Lung (tissue), 12 donors: ENCODE results near the gene SHCBP1L. TPM values are rescaled to one million over a fixed set of nuclear protein-coding genes. Genes with fewer than 3 reads are reported as not detected.

Experiments used
- ATAC-seq: fragments of 200-7000 bp; cut with Tn5 transposase; one replicate; pipeline ENCODE4 v1.9.1; 2020; ENCODE audit warnings: moderate number of reproducible peaks; ENCODE audit not compliant: insufficient read depth, low FRiP score
- DNase-seq, 3 donors: peaks; one replicate each; pipeline ENCODE4 v3.0.0-alpha.2; 2013 to 2017
- H3K27ac ChIP-seq, 2 donors: one replicate each; pipeline ENCODE4 v1.5.1; 2013; ENCODE audit warnings: mild to moderate bottlenecking in 2 of 2, moderate library complexity in 2 of 2, control low read depth in 1 of 2, inconsistent platforms in 1 of 2, low read depth in 1 of 2, low read length in 1 of 2
- H3K27me3 ChIP-seq, 3 donors: one replicate each; pipeline ENCODE4 v1.5.1; 2013; ENCODE audit warnings: low read length in 2 of 3; ENCODE audit not compliant: control insufficient read depth in 3 of 3, insufficient read depth in 3 of 3
- H3K36me3 ChIP-seq, 4 donors: one replicate each; pipeline ENCODE4 v1.5.1; 2013; ENCODE audit warnings: low read length in 4 of 4, mild to moderate bottlenecking in 1 of 4, moderate library complexity in 1 of 4; ENCODE audit not compliant: control insufficient read depth in 4 of 4, insufficient read depth in 4 of 4
- H3K4me1 ChIP-seq, 5 donors: one replicate each; pipeline ENCODE4 v1.5.1; 2013; ENCODE audit warnings: low read length in 5 of 5, mild to moderate bottlenecking in 2 of 5, moderate library complexity in 1 of 5; ENCODE audit not compliant: control insufficient read depth in 5 of 5, insufficient read depth in 5 of 5
- H3K4me3 ChIP-seq: one replicate; pipeline ENCODE4 v1.5.1; 2013; ENCODE audit warnings: mild to moderate bottlenecking, control low read depth, moderate library complexity
- H3K9ac ChIP-seq, 2 donors: one replicate each; pipeline ENCODE4 v1.5.1; 2013; ENCODE audit warnings: low read length in 2 of 2, control low read depth in 1 of 2; ENCODE audit not compliant: insufficient read depth in 1 of 2
- H3K9me3 ChIP-seq, 4 donors: one replicate each; pipeline ENCODE4 v1.5.1; 2013; ENCODE audit warnings: low read length in 3 of 4, mild to moderate bottlenecking in 1 of 4, moderate library complexity in 1 of 4; ENCODE audit not compliant: control insufficient read depth in 4 of 4, insufficient read depth in 3 of 4
- WGBS, 2 donors: extraction: QIAGEN DNeasy Blood & Tissue Kit; methylation state at CpG; one replicate each; pipeline ENCODE4 v1.1.7; 2013; 5-methylcytosine and 5-hydroxymethylcytosine counted together
- polyA plus RNA-seq, 2 donors: library from polyadenylated mRNA; stranded (reverse); fragments of 200-250 nt; gene quantifications; one replicate each; pipeline ENCODE4 v1.2.1, GENCODE V29; 2013
- total RNA-seq, 2 donors: library from RNA; depleted of rRNA in 1 of 2; stranded (reverse); fragments of >200 nt in 1 of 2; gene quantifications; one replicate each; pipeline ENCODE4 v1.2.1, GENCODE V29; 2014 to 2021
- TF ChIP-seq, protein P1 (sequence below): IDR thresholded peaks from 2 replicates; pipeline ENCODE4 v1.5.1; 2012; ENCODE audit warnings: mild to moderate bottlenecking; ENCODE audit errors: control extremely low read depth, extremely low read depth
- donor health status: control.
- donor health status: control.
- donor health status: Bipolar disorder and iron deficiency.
- donor health status: healthy.
- donor health status: DM: yes; HTN: yes; CAD: no.

Gene SHCBP1L
- total and polyA plus RNA-seq, 4 donors = not detected

DNA sequence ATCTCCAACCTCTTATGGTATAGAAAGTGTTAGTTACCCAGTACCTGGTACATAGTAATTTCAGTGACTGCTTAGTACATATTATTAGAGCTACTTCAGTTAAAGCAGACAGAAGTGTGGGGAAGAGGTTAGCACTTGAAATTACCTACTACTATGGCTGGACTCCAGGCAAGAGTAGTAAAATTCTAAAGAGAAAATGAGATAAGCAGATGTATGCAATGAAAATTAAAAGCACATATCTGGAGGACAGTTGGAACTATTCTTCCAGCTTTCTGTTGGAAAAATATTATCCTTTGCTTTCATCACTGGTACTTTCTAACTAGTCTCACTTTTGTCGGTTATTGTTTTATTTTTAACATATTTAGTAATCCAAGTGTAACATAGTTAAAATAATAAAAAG, 90.1 kb downstream of the SHCBP1L start:
- Histone ChIP-seq H3K27me3 (no peaks in the 10 kb centered on the region), H3K4me1 (no peaks in the 10 kb centered on the region), H3K9ac (no peak overlapping the region), H3K36me3 (peaks cover 26 to 76% (median 52%) of the 10 kb centered on the region in 4 donors), H3K4me3 (no peak overlapping the region), H3K9me3 (no peaks in the 10 kb centered on the region), H3K27ac (no peak overlapping the region)
- no peak for DNase-seq
- TF ChIP-seq, protein P1, sequence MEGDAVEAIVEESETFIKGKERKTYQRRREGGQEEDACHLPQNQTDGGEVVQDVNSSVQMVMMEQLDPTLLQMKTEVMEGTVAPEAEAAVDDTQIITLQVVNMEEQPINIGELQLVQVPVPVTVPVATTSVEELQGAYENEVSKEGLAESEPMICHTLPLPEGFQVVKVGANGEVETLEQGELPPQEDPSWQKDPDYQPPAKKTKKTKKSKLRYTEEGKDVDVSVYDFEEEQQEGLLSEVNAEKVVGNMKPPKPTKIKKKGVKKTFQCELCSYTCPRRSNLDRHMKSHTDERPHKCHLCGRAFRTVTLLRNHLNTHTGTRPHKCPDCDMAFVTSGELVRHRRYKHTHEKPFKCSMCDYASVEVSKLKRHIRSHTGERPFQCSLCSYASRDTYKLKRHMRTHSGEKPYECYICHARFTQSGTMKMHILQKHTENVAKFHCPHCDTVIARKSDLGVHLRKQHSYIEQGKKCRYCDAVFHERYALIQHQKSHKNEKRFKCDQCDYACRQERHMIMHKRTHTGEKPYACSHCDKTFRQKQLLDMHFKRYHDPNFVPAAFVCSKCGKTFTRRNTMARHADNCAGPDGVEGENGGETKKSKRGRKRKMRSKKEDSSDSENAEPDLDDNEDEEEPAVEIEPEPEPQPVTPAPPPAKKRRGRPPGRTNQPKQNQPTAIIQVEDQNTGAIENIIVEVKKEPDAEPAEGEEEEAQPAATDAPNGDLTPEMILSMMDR = no peak
- ATAC-seq = no peak
- 95 to 100% methylated on average over 1 of the region's 1 CpG for WGBS, 2 donors

DNA sequence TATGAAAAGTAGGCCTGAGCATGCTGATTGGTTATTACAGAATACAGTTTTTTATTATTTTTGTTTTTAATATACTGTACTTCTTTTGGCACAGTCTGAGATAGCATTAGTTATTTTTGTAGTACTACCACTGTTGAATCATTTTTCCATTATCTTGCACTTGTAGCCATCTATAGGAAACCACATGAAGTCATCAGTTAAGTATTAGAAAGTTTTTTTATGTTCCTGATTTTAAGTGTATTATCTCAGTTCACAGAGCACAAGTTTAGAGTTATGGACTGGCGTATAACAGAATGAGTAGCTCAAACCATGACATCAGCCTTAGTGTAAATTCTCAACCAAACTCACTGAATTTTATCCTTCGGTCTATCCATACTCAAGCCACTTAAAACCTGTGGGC, 91.0 kb downstream of the SHCBP1L start:
- Histone ChIP-seq H3K27me3 (no peaks in the 10 kb centered on the region), H3K4me1 (no peaks in the 10 kb centered on the region), H3K4me3 (no peak overlapping the region), H3K9ac (no peak overlapping the region), H3K9me3 (no peaks in the 10 kb centered on the region), H3K27ac (no peak overlapping the region), H3K36me3 (peaks cover 26 to 77% (median 50%) of the 10 kb centered on the region in 4 donors)
- no peak for DNase-seq
- no peak for ATAC-seq
- TF ChIP-seq, protein P1 = no peak
- WGBS, 2 donors = 92 to 94% methylated on average over 2 of the region's 2 CpGs

DNA sequence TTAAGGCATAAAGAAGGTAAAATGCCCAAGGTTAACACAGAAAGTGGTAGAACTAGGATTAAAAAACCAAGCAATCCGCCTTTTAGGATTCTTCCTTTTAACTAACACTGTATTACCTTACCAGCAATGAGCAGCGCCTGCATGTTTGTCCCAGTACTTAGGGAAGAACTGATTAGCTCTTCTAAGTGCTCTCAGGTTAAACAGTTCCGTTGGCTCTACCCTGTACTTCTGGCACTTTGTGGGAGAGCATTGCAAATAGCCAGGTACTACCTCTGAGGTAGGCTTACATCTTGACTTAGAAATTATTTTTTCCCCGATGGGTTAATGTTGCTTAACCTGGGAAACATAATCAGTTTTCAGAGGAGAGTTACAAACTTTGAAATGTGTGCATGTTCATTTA, 92.3 kb downstream of the SHCBP1L start:
- Histone ChIP-seq H3K4me1 (no peaks in the 10 kb centered on the region), H3K27me3 (no peaks in the 10 kb centered on the region), H3K4me3 (no peak overlapping the region), H3K9ac (no peak overlapping the region), H3K36me3 (peaks cover 30 to 71% (median 51%) of the 10 kb centered on the region in 4 donors), H3K9me3 (no peaks in the 10 kb centered on the region), H3K27ac (no peak overlapping the region)
- WGBS, 2 donors = 75 to 91% methylated on average over 4 of the region's 4 CpGs
- DNase-seq (peak in 1 of 3 donors; percentile 43), ATAC-seq (no peak)
- TF ChIP-seq, protein P1 = no peak

DNA sequence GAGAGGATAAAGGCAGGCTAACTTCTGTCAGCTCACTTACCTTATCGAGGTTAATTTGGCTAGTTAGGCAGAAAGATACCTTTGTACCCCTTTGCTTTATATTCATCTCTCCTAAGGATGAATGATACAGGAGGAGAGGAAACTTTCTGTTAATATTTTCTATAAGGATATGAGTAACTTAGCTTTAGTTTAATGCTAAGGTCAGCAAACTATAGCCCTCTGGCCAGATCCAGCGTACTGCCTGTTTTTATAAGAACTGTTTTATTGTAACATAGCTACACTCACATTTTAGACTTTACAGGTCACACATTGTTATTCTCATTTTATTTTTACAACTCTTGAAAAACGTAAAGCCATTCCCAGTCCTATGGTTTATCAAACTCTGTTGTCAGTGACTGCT, 95.8 kb downstream of the SHCBP1L start:
- Histone ChIP-seq H3K27ac (no peak overlapping the region), H3K4me1 (no peaks in the 10 kb centered on the region), H3K36me3 (peaks cover 37 to 75% (median 64%) of the 10 kb centered on the region in 4 donors), H3K27me3 (no peaks in the 10 kb centered on the region), H3K9ac (no peak overlapping the region), H3K9me3 (no peaks in the 10 kb centered on the region), H3K4me3 (no peak overlapping the region)
- 96 to 97% methylated on average over 3 of the region's 3 CpGs for WGBS, 2 donors
- DNase-seq (no peak), ATAC-seq (no peak)
- TF ChIP-seq, protein P1 = no peak
